ENCODE results near the gene SPEF2. TPM values are rescaled to one million over a fixed set of nuclear protein-coding genes. Genes with fewer than 3 reads are reported as not detected.

The SPEF2 gene
- total RNA-seq, 1 donor from 2014 or later, result 7.9 TPM

GRCh38 chr5:35598707-35599370, 18.8 kb upstream of the SPEF2 start:
- H3K27me3 Mint-ChIP-seq (ENCODE audit: unreplicated experiment), result peaks cover 27% of the 10 kb centered on the region
- no peaks in the 10 kb centered on the region for H3K4me1 Mint-ChIP-seq (ENCODE audit: unreplicated experiment)
- no peak overlapping the region for H3K4me3 Mint-ChIP-seq (ENCODE audit: unreplicated experiment)
- no peak overlapping the region for H3K27ac Mint-ChIP-seq (ENCODE audit: unreplicated experiment)
- peak; percentile 16 for TF ChIP-seq CTCF (IDR thresholded peaks at IDR 0.05)
- no peaks in the 10 kb centered on the region for H3K36me3 Mint-ChIP-seq (ENCODE audit: unreplicated experiment)
- H3K9me3 Mint-ChIP-seq (ENCODE audit: unreplicated experiment), result peaks cover 5% of the 10 kb centered on the region
- no peak for DNase-seq (ENCODE audit: extremely low spot score, unreplicated experiment)

- Mint-ChIP-seq H3K4me1 (ENCODE audit: unreplicated experiment) (no peaks in the 10 kb centered on the region), H3K4me3 (ENCODE audit: unreplicated experiment) (no peak overlapping the region)
Observed at GRCh38 chr5:35600591-35600990, 17.1 kb upstream of the SPEF2 start.

GRCh38 chr5:35608881-35609779, 8.5 kb upstream of the SPEF2 start:
- Mint-ChIP-seq H3K4me3 (ENCODE audit: unreplicated experiment) (no peak overlapping the region), H3K9me3 (ENCODE audit: unreplicated experiment) (peaks cover under 1% of the 10 kb centered on the region), H3K4me1 (ENCODE audit: unreplicated experiment) (no peaks in the 10 kb centered on the region), H3K27ac (ENCODE audit: unreplicated experiment) (no peak overlapping the region), H3K36me3 (ENCODE audit: unreplicated experiment) (no peaks in the 10 kb centered on the region), H3K27me3 (ENCODE audit: unreplicated experiment) (peaks cover 13% of the 10 kb centered on the region)
- no peak for TF ChIP-seq CTCF (IDR thresholded peaks at IDR 0.05)
- DNase-seq (ENCODE audit: extremely low spot score, unreplicated experiment), result no peak

More at GRCh38 chr5:35600591-35600990, 17.1 kb upstream of the SPEF2 start:
- Mint-ChIP-seq H3K9me3 (ENCODE audit: unreplicated experiment) (peaks cover 6% of the 10 kb centered on the region), H3K36me3 (ENCODE audit: unreplicated experiment) (no peaks in the 10 kb centered on the region), H3K27me3 (ENCODE audit: unreplicated experiment) (peaks cover 34% of the 10 kb centered on the region), H3K27ac (ENCODE audit: unreplicated experiment) (no peak overlapping the region)
- DNase-seq (ENCODE audit: extremely low spot score, unreplicated experiment), result no peak
- TF ChIP-seq CTCF (IDR thresholded peaks at IDR 0.05), result no peak

GRCh38 chr5:35617060-35617434, 616 bp upstream of the SPEF2 start:
- no peak for TF ChIP-seq CTCF (IDR thresholded peaks at IDR 0.05)
- H3K4me1 Mint-ChIP-seq (ENCODE audit: unreplicated experiment), result peaks cover 18% of the 10 kb centered on the region
- H3K27me3 Mint-ChIP-seq (ENCODE audit: unreplicated experiment), result peaks cover 17% of the 10 kb centered on the region
- H3K27ac Mint-ChIP-seq (ENCODE audit: unreplicated experiment), result no peak overlapping the region
- peaks cover 20% of the 10 kb centered on the region for H3K9me3 Mint-ChIP-seq (ENCODE audit: unreplicated experiment)
- peak overlapping the region; percentile 96 for H3K4me3 Mint-ChIP-seq (ENCODE audit: unreplicated experiment)
- H3K36me3 Mint-ChIP-seq (ENCODE audit: unreplicated experiment), result no peaks in the 10 kb centered on the region
- no peak for DNase-seq (ENCODE audit: extremely low spot score, unreplicated experiment)

DNA sequence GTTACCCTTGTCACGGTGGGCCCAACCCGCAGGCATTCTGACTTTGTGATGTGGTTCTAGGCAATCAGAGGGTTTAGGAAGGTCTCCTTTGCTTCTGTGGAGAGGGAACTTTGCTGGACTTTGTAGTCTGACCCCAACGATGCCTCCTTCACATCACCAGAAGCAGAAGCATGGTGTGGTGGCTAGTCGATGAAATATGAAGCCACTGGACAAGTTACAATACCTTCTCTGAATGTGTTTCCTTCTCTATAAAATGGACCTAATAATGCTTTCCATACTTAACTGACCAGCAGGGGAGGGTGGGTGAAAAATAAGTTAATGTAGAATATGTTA, 607 bp downstream of the SPEF2 start:
- no peaks in the 10 kb centered on the region for H3K36me3 Mint-ChIP-seq (ENCODE audit: unreplicated experiment)
- H3K4me3 Mint-ChIP-seq (ENCODE audit: unreplicated experiment), result peak overlapping the region; percentile 96
- TF ChIP-seq CTCF (IDR thresholded peaks at IDR 0.05), result no peak
- peak overlapping the region; percentile 67 for H3K27ac Mint-ChIP-seq (ENCODE audit: unreplicated experiment)
- peaks cover 18% of the 10 kb centered on the region for H3K4me1 Mint-ChIP-seq (ENCODE audit: unreplicated experiment)
- H3K9me3 Mint-ChIP-seq (ENCODE audit: unreplicated experiment), result peaks cover 20% of the 10 kb centered on the region
- no peak for DNase-seq (ENCODE audit: extremely low spot score, unreplicated experiment)
- peaks cover 17% of the 10 kb centered on the region for H3K27me3 Mint-ChIP-seq (ENCODE audit: unreplicated experiment)
